ENCODE results near the gene MARK2.
"Not testable (repeated sequence)": the region's sequence is repeated elsewhere in the genome, so short reads cannot be mapped to it uniquely, and the experiment has no call there.

The MARK2 gene

GRCh38 chr11:63862923-63863322, 24.0 kb downstream of the MARK2 start:
- H3K4me3 ChIP-seq (ENCODE audit: low read length, poor library complexity, severe bottlenecking), result no peak overlapping the region
- no peak overlapping the region for H3K9ac ChIP-seq (ENCODE audit: low read depth, low read length, poor library complexity, severe bottlenecking)
- H3K79me2 ChIP-seq (ENCODE audit: insufficient read depth, low read length), result peaks cover 51% of the 10 kb centered on the region
- H3K4me2 ChIP-seq (ENCODE audit: low read depth, low read length, poor library complexity, severe bottlenecking), result no peak overlapping the region
- H4K20me1 ChIP-seq (ENCODE audit: insufficient read depth, low read length, poor library complexity, severe bottlenecking), result peaks cover 25% of the 10 kb centered on the region
- no peaks in the 10 kb centered on the region for H3K9me2 ChIP-seq (replicated peaks; ENCODE audit: low read depth, low read length)
- peaks cover 8% of the 10 kb centered on the region for H3F3A ChIP-seq (ENCODE audit: low read depth)
- H3K4me1 ChIP-seq (ENCODE audit: insufficient read depth, low read length, poor library complexity, severe bottlenecking), result peaks cover 35% of the 10 kb centered on the region
- peaks cover 22% of the 10 kb centered on the region; the same call in 1 of the 2 replicates for H3K36me3 ChIP-seq (ENCODE audit: insufficient read depth, low read length)
- H3K27me3 ChIP-seq (ENCODE audit: insufficient read depth, low read length, poor library complexity, severe bottlenecking), result no peaks in the 10 kb centered on the region
- H2AFZ ChIP-seq (ENCODE audit: low read length), result no peak overlapping the region
- no peak for TF ChIP-seq CTCF (conservative IDR thresholded peaks at IDR 0.05; ENCODE audit: low read length)
- TF ChIP-seq EZH2phosphoT487 (IDR thresholded peaks at IDR 0.05; ENCODE audit: borderline replicate concordance), result no peak
- no peaks in the 10 kb centered on the region for H3K9me3 ChIP-seq (ENCODE audit: insufficient read depth, low read depth, low read length)

- not testable (repeated sequence) for H3K27me3 ChIP-seq (ENCODE audit: insufficient read depth, low read length, poor library complexity, severe bottlenecking); H3K9me3 ChIP-seq (ENCODE audit: insufficient read depth, low read depth, low read length); H3K4me2 ChIP-seq (ENCODE audit: low read depth, low read length, poor library complexity, severe bottlenecking); H3F3A ChIP-seq (ENCODE audit: low read depth); H2AFZ ChIP-seq (ENCODE audit: low read length); H3K4me3 ChIP-seq (ENCODE audit: low read length, poor library complexity, severe bottlenecking); H3K9me2 ChIP-seq (replicated peaks; ENCODE audit: low read depth, low read length); H3K9ac ChIP-seq (ENCODE audit: low read depth, low read length, poor library complexity, severe bottlenecking)
- H4K20me1 ChIP-seq (ENCODE audit: insufficient read depth, low read length, poor library complexity, severe bottlenecking), result peaks cover 32% of the 10 kb centered on the region
- peaks cover 58% of the 10 kb centered on the region for H3K79me2 ChIP-seq (ENCODE audit: insufficient read depth, low read length)
- H3K36me3 ChIP-seq (ENCODE audit: insufficient read depth, low read length), result peaks cover 22% of the 10 kb centered on the region; the same call in 1 of the 2 replicates
- peaks cover 42% of the 10 kb centered on the region for H3K4me1 ChIP-seq (ENCODE audit: insufficient read depth, low read length, poor library complexity, severe bottlenecking)
Observed at GRCh38 chr11:63863620-63864019, 24.7 kb downstream of the MARK2 start.

DNA sequence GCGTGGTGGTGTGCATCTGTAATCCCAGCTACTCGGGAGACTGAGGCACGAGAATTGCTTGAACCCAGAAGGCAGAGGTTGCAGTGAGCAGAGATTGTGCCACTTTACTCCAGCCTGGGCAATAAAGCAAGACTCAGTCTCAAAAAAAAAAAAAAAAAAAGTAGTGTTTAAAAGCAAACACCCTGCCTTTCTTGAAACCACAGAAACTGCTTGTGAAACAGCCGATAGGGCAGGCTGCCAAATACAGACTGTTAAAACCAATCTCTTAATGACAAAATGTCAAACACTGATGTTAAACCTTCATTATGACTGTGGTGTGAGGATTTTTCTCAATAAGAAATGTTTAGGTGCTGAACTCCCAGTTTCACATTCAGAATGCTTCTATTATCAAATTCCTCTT, 27.3 kb downstream of the MARK2 start:
- peaks cover 70% of the 10 kb centered on the region for H3K79me2 ChIP-seq (ENCODE audit: insufficient read depth, low read length)
- H3K9ac ChIP-seq (ENCODE audit: low read depth, low read length, poor library complexity, severe bottlenecking), result peak overlapping the region; percentile 7
- peak overlapping the region; percentile 9 for H3K4me3 ChIP-seq (ENCODE audit: low read length, poor library complexity, severe bottlenecking)
- TF ChIP-seq CTCF (conservative IDR thresholded peaks at IDR 0.05; ENCODE audit: low read length), result no peak
- no peak for TF ChIP-seq EZH2phosphoT487 (IDR thresholded peaks at IDR 0.05; ENCODE audit: borderline replicate concordance)
- peak overlapping the region; percentile 50 for H3K4me2 ChIP-seq (ENCODE audit: low read depth, low read length, poor library complexity, severe bottlenecking)
- H3K9me3 ChIP-seq (ENCODE audit: insufficient read depth, low read depth, low read length), result no peaks in the 10 kb centered on the region
- H3K4me1 ChIP-seq (ENCODE audit: insufficient read depth, low read length, poor library complexity, severe bottlenecking), result peaks cover 68% of the 10 kb centered on the region
- H2AFZ ChIP-seq (ENCODE audit: low read length), result no peak overlapping the region
- H3F3A ChIP-seq (ENCODE audit: low read depth), result peaks cover 8% of the 10 kb centered on the region
- H4K20me1 ChIP-seq (ENCODE audit: insufficient read depth, low read length, poor library complexity, severe bottlenecking), result peaks cover 46% of the 10 kb centered on the region
- peaks cover 15% of the 10 kb centered on the region; the same call in 1 of the 2 replicates for H3K36me3 ChIP-seq (ENCODE audit: insufficient read depth, low read length)
- no peaks in the 10 kb centered on the region for H3K27me3 ChIP-seq (ENCODE audit: insufficient read depth, low read length, poor library complexity, severe bottlenecking)
- no peaks in the 10 kb centered on the region for H3K9me2 ChIP-seq (replicated peaks; ENCODE audit: low read depth, low read length)

GRCh38 chr11:63867511-63867910, 28.6 kb downstream of the MARK2 start:
- H3K4me1 ChIP-seq (ENCODE audit: insufficient read depth, low read length, poor library complexity, severe bottlenecking), result peaks cover 76% of the 10 kb centered on the region
- peaks cover 50% of the 10 kb centered on the region for H4K20me1 ChIP-seq (ENCODE audit: insufficient read depth, low read length, poor library complexity, severe bottlenecking)
- TF ChIP-seq EZH2phosphoT487 (IDR thresholded peaks at IDR 0.05; ENCODE audit: borderline replicate concordance), result no peak
- no peak for TF ChIP-seq CTCF (conservative IDR thresholded peaks at IDR 0.05; ENCODE audit: low read length)

More at GRCh38 chr11:63867511-63867910, 28.6 kb downstream of the MARK2 start:
- no peak overlapping the region for H2AFZ ChIP-seq (ENCODE audit: low read length)
- H3K4me2 ChIP-seq (ENCODE audit: low read depth, low read length, poor library complexity, severe bottlenecking), result no peak overlapping the region
- peaks cover 8% of the 10 kb centered on the region for H3F3A ChIP-seq (ENCODE audit: low read depth)
- no peaks in the 10 kb centered on the region for H3K9me3 ChIP-seq (ENCODE audit: insufficient read depth, low read depth, low read length)
- peaks cover 78% of the 10 kb centered on the region for H3K79me2 ChIP-seq (ENCODE audit: insufficient read depth, low read length)
- H3K27me3 ChIP-seq (ENCODE audit: insufficient read depth, low read length, poor library complexity, severe bottlenecking), result no peaks in the 10 kb centered on the region
- no peak overlapping the region for H3K4me3 ChIP-seq (ENCODE audit: low read length, poor library complexity, severe bottlenecking)
- no peak overlapping the region for H3K9ac ChIP-seq (ENCODE audit: low read depth, low read length, poor library complexity, severe bottlenecking)
- peaks cover 9% of the 10 kb centered on the region; the same call in 1 of the 2 replicates for H3K36me3 ChIP-seq (ENCODE audit: insufficient read depth, low read length)
- no peaks in the 10 kb centered on the region for H3K9me2 ChIP-seq (replicated peaks; ENCODE audit: low read depth, low read length)
